ENCODE results near the gene PNCK.
"Not testable (repeated sequence)": the region's sequence is repeated elsewhere in the genome, so short reads cannot be mapped to it uniquely, and the experiment has no call there.

PNCK gene

DNA sequence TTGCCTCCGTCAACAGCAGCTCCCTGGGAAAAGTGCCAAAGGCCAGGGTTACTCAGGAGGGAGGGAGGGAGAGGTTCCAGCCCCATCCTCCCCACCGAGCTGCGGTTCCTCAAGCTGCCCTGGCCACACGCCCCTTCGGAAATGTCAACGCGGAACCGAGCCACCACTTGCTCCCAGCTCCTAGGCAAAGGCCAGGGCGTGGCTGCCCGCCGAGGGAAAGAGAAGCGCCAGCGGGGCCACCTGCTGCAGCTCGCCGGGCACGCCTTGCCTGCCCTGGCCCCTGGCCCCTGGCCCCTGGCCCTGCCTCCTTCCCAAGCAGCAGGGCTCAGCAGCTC, 29.4 kb upstream of the PNCK start:
- H3K4me3 ChIP-seq (replicated peaks; ENCODE audit: low read depth, low read length) = no peak overlapping the region
- DNase-seq (ENCODE audit: low read depth) = peak; percentile 78
- TF ChIP-seq, protein P1, sequence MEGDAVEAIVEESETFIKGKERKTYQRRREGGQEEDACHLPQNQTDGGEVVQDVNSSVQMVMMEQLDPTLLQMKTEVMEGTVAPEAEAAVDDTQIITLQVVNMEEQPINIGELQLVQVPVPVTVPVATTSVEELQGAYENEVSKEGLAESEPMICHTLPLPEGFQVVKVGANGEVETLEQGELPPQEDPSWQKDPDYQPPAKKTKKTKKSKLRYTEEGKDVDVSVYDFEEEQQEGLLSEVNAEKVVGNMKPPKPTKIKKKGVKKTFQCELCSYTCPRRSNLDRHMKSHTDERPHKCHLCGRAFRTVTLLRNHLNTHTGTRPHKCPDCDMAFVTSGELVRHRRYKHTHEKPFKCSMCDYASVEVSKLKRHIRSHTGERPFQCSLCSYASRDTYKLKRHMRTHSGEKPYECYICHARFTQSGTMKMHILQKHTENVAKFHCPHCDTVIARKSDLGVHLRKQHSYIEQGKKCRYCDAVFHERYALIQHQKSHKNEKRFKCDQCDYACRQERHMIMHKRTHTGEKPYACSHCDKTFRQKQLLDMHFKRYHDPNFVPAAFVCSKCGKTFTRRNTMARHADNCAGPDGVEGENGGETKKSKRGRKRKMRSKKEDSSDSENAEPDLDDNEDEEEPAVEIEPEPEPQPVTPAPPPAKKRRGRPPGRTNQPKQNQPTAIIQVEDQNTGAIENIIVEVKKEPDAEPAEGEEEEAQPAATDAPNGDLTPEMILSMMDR (IDR thresholded peaks at IDR 0.05; ENCODE audit: low read length, missing control alignments) = no peak

DNA sequence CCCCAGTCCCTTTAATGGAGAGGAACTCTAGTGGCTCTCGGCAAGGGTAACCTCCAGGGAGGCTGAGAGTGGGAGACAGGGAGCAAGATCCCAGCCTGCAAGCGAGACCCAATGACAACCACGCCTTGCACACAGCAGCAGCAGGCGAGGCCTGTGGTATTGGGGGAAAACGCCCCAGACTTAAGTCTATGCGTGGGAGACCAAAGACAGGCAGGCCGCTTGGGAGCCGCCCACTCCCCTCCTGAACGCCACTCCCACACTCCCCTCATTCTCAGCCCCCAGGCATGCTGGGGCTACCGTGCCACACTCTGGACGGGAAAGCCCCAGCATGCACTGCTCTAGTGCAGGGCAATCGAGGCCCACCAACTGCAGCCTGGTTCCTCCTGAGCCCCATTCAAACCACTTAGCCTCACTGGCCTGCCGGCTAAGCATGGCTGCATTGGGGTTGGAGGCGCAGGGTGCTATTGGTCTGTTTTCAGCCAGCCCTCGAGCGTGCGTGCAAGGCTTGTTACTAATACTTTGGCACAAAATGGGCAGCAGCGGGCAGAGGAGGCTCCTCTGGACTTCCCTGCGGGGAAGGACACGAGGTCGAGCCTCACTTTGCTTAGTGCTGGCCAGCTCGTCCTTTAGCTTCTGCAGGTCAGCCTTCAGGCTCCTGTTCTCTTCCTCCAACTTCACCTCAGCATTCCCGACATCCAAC, 28.9 kb upstream of the PNCK start:
- TF ChIP-seq, protein P1 (IDR thresholded peaks at IDR 0.05; ENCODE audit: low read length, missing control alignments) = no peak

DNA sequence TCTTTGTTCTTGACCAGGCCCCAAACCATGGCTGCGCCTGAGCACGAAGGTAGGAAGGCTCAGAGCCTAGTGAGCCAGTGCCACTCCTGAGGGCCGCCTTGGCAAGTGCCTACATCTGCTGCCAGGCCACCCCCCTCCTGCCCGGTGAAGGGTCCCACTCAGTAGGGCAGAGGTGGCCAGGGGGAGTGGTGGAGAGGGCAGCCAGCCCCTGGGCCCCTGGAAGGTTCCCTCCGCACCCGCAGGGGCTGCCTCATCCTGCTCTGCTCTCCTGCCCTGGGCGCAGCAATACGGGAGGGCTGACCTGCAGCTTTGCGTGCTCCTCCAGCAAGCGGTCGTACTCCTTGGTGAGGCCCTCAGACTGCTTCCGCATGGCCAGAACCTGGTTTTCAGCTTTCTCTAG, 28.1 kb upstream of the PNCK start:
- no peak for DNase-seq (ENCODE audit: low read depth)
- TF ChIP-seq, protein P1 (IDR thresholded peaks at IDR 0.05; ENCODE audit: low read length, missing control alignments) = no peak
- no peak overlapping the region for H3K4me3 ChIP-seq (replicated peaks; ENCODE audit: low read depth, low read length)

More for the DNA sequence above, 28.9 kb upstream of the PNCK start:
- H3K4me3 ChIP-seq (replicated peaks; ENCODE audit: low read depth, low read length) = no peak overlapping the region
- no peak for DNase-seq (ENCODE audit: low read depth)

DNA sequence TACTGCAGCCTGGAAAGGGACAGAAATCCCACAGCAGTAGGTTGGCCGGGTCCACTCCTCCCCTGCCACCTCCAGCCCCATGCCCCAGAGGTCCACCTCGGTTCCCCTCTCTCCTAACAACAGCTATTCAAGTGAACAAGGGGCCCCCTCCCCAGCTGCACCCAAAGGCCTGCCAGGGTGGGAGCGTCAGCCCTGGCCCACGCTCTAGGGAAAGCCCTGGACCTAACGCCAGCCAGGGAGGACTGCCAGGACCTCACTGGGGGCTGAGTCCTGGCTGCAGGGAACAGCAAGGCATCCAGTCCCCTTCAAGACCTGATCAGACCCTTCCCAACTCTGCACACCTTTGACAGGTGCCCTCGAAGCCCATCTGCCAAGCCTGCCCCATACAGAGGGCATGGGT, 27.4 kb upstream of the PNCK start:
- TF ChIP-seq, protein P1 (IDR thresholded peaks at IDR 0.05; ENCODE audit: low read length, missing control alignments) = no peak
- no peak overlapping the region for H3K4me3 ChIP-seq (replicated peaks; ENCODE audit: low read depth, low read length)
- no peak for DNase-seq (ENCODE audit: low read depth)

DNA sequence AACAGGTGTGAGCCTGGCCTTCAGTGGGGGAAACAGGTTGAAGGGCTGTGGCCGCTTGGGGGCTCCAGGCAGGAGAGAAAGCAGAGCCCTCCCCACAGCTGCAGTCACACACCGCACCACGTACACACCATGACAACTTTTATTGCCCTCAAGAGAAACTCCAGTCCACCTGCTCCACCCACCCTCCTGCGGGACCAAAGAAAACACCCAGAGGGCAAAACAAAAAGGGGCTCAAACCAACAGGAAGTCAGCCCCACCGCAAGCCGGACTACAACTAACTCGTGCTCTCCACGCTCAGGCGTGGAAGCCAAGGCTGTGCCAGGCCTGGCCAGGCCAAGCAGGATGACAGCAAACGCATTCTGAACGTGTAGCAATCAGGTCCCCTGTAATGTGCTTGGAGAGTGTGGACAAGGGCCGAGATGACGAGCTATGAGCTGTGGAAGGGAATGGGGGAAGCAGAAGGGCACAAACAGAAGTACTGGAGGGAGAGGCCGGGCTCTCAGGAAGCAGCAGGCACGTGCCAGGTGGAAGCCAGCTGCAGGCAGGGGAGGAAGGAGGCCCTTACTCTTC, 26.8 kb upstream of the PNCK start:
- DNase-seq (ENCODE audit: low read depth) = no peak
- no peak overlapping the region for H3K4me3 ChIP-seq (replicated peaks; ENCODE audit: low read depth, low read length)
- TF ChIP-seq, protein P1 (IDR thresholded peaks at IDR 0.05; ENCODE audit: low read length, missing control alignments) = no peak

DNA sequence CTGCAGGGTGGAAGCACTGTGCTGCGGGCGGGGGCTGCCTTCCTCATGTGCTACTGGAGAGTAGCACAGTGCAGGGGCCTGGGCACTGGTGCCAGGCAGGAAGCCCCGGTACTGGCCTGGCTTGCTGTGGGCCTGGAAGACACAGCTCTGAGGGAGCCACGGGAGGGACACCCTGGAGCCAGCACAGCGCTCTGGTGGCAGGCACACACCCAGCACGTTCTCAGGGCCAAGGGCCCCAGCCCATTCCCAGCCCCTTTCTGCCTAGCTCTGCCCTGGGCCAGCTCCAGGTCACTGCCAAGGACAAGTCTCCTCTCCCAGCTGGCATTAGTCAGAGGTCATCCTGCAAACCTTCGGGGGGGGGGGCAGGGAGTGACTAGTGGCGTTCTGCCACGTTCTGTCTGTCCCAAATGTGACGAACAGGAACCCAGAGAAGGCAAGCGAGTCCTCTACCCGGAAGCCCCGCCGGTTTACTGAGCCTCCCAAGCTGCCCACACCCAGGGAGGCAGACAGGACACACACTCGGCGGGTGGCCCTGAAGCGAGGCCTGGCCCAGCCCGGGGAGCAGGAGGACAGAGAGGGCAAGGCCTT, 26.3 kb upstream of the PNCK start:
- DNase-seq (ENCODE audit: low read depth); H3K4me3 ChIP-seq (replicated peaks; ENCODE audit: low read depth, low read length): not testable (repeated sequence)

DNA sequence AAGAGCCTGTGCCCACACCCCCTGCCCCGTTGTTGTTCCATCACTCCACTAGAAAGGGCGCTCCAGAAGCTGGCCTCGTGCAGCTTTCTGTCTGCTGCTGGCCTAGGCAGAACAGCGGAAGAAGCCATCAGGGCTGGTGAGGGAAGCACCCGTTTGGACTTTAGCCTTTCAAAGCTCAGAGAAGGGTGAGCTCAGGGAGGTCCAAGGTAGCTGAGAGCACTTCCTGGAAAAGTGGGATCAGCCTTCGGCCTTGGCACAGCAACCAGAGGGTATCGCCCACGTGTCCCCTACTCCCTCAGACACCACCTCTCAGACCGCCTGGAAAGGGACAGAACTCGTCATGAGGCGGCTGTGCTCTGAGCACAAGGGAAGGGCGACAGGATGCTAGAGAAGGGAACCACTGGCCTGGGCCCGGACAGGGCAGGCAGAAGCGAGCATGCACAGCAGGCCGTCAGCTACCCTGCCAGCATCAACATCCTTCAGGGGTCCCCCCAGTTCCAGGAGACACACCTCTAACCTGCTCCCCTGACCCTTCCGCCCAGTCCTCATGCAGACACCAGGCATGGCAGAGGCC, 25.7 kb upstream of the PNCK start:
- not testable (repeated sequence) for H3K4me3 ChIP-seq (replicated peaks; ENCODE audit: low read depth, low read length); DNase-seq (ENCODE audit: low read depth)

Data from fibroblast of pulmonary artery (primary cell).